Left renal pelvis (tissue), 4 donors: ENCODE measurements around the gene BORCS6. TPM values are rescaled to one million over a fixed set of nuclear protein-coding genes. Genes with fewer than 3 reads are reported as not detected.
A peak's percentile ranks its signal among the peaks of the same experiment; 100 is the strongest.
"Not testable (repeated sequence)": the region's sequence is repeated elsewhere in the genome, so short reads cannot be mapped to it uniquely, and the experiment has no call there.

ENCODE experiments used
- DNase-seq, 4 donors: peaks; one replicate each; pipeline ENCODE4 v3.0.0-alpha.2; 2013; ENCODE audit warnings: low read depth in 4 of 4, low spot score in 3 of 4
- polyA plus RNA-seq, 4 donors: library from polyadenylated mRNA; unstranded; fragments of 120-200 nt; gene quantifications; one replicate each; pipeline ENCODE4 v1.2.1, GENCODE V29; 2013; ENCODE audit not compliant: insufficient read length in 4 of 4

Gene BORCS6
- polyA plus RNA-seq, result 1 to 10 TPM; 3.0 to 5.0 (median 3.6) TPM

DNA sequence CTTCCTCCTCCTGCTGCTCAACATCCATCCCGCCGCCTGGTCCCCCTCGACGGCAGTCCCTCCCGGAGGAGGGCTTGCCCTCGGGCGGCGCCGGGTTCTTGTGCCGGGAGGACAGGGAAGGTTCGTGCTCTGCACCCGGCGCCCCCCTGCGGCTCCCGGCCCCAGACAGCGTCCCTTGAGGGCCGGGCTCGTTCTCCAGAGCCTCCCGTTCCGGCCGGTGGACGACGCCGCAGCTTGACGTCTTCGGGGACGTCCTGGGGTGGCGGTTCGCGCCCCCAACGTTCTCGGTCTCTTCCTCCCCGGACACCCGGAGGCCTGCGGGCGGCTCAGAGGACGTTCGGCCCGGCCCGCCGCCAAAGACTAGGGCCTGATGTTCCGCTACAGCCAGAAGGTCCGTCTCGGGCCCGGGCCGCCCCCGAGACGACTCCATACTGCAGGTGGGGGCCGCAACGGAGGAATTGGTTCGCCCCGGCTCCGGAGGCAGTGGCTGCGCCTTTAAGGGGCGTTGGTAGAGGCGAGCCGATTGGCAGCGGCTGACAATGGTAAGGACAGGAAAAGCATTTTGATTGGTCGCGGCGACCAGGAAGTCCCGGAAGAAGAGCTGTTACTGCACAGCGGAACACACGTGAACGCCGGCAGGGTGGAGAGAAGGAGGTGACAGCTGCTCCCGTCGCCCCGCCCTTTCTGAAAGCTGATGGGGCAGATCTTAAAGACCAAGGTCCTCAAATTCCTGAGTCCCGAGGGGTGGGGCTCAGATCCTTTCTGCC lies at the start of gene BORCS6:
TSS of gene BORCS6 (minus strand) at position 470 of the 767 bp plus-strand sequence. CDS start at position 430, 40 bp downstream.
- DNase-seq, result peak in 3 of 4 donors; percentile 86 to 93 (median 87)

DNA sequence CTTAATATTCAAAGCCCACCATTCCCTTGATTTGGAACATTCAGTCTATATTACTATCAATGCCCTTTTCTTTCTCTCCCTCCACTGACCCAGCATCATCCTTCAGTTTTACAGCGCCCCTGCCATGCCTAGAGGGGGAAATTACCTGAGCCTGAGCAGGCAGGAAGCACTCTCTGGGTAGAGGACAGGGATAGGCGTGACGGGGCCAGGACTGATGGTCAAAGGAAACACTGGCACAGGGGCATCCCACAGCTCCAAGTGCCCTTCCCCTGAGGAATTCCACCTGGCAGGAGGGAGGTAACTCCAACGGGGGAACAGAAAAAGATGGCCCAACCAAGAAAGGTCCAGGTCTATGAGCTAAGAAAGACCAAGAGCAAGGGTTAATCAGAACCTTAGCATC lies 47.9 kb upstream of the BORCS6 start:
- DNase-seq, result no peak

DNA sequence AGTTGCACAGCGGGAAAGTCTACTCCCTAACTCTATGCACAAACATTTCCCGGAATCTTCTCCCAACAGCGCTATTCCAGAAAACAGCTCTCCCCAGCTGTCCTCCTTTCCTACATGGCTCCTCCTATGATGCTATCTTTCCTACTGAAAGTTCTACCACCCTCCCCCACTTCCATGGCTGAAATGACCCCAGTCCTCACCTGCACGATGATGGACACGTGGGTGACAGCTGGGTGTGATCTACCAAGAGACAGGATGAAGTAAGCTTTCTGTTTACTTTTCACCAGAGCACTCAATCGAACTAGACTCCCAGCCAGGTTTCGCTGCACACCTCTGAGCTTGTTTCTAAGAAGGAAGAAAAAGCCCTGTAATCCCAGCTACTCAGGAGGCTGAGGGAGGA lies 47.2 kb upstream of the BORCS6 start:
- no peak for DNase-seq

GRCh38 chr17:8235676-8236075 lies 45.7 kb upstream of the BORCS6 start:
- DNase-seq, result no peak

DNA sequence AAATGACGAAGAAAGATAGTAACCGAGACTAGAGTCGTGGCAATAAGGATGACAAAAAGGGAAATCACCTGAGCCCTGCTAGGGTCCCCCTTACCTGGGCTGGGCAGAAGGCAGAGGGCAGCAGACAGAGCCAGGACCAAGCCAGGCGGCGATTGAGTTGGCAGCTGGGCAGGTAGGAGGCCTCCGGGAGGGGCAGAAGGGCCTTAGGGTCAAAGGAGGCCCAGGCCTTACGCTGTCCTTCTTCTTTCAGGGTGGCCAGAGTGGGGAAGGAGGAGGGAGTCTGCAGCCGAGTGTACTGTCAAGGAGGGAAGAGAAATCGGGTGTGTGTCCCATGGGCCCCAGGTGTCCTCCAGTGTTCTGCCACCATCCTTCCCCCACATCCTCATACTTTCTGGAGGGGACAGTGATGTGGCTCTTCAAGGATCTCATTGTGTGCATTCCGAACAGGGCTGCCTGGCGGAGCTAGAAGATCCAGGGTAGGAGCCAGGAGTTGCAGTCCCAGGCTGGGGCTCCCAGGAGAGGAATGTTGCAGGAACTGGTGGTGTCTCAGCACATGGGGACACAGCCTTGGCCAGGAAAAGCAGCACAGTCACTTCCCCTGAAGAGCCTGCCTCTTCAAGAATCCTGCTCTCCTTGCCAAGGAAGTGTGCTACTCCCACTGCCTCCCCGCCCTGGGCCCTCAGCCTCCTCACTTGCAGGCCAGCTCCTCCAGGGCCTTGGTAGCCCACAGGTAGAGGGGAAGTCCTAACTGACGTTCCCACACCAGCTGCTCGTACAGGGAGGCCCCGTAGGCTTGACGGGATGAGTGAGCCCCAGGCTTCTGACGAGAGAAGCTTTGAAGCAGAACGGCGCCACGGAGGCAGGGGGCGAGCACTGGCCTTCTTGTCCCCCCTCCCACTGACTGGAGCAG lies 44.6 kb upstream of the BORCS6 start:
- DNase-seq, result no peak

DNA sequence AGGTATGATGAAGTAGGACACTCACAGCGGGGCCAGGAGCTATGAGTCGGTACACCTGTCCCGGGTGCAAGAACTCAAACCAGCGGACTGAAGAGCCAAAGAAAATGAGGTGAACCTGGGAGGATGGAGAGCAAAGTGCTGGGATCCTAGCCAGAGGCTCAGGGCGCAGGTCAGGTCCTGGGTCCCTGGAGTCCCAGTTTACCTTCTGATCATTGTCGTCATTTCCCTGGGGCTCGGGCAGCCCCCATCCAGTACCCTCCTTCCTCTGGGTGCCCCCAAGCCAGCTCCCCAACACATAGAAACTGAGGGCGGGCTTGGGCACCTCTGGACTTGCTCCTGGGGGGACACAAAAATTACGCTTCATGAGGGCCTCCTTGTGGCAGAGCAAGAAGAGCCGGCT lies 41.7 kb upstream of the BORCS6 start:
- no peak for DNase-seq

DNA sequence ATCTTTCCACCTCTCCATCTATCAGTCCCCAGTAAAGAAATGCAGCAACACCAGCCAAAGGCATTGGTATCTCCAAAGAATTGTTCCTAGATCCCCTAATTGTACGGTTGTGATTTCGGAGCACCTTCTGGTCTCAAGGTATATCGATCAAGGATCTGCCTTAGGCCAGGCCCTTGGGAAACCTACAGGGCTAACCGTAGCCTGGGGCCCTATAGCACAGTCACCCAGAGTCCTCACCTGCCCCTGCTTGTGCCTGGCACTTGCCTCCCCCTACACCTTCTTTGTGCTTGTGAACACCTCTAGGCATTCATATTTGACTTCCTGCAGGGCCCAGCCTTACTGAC lies 37.2 kb upstream of the BORCS6 start:
- no peak for DNase-seq

DNA sequence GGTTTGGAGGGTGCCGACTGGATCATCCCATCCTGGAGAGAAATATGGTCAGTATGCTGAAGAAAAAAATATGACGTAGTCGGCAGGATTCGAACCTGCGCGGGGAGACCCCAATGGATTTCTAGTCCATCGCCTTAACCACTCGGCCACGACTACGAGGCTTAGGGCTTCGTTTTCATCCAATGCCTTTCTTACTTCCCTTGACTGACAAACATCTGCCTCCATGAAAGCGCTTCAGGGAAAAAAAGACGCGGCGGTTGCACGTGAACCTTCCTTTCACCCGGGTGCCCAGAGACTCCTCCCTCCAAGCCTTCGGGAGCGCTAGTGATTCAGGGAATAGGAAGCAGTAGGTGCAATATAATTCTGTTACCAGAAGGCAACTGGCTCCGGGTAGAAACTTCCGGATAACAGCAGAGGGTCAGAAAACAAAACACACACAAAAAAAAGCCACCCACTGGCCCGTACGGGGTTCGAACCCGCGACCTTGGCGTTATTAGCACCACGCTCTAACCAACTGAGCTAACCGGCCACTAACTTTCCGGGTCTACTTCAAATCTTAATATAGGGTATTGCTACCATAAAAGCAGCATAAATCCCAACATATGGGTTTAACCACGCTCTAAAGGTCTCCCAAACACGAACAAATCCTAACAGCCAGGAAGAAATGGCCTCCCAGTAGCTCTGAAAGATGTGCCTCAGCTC lies 36.7 kb upstream of the BORCS6 start:
- peak in 3 of 4 donors; percentile 84 to 87 (median 86) for DNase-seq

DNA sequence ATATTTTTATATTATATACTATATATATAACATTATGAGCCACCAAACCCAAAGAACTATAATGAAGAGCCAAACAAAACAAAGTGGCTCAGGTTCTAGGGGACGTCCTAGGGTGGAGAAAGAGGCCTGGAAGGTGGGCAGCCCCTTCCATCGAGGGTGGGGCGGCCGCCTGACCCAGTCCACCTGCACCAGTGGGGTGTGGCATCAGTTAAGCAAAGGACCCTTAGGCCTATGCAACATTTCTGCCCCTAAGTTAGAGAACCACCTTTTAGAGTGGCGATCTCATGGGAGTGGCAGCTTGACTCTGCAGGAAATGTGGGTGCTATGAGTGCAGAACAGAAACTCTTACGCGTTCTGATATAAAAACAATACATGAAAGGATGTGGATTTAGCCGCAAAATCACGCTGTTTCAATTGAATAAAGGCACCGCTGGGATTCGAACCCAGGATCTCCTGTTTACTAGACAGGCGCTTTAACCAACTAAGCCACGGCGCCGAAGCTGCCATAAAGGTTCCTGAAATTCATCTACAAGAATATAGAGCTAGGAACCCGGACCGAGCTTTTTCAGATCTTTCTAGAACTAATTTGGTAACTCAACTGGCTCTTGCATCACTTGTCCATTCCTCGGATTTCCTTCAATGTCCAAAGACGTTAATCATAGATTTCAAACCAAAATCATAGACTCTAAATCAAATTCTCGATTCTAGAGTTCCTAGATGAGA lies 36.0 kb upstream of the BORCS6 start:
- DNase-seq, result no peak

GRCh38 chr17:8224891-8225812 lies 35.2 kb upstream of the BORCS6 start:
- DNase-seq, result no peak

GRCh38 chr17:8223356-8224126 lies 33.6 kb upstream of the BORCS6 start:
- peak in 1 of 4 donors; percentile 50 for DNase-seq

DNA sequence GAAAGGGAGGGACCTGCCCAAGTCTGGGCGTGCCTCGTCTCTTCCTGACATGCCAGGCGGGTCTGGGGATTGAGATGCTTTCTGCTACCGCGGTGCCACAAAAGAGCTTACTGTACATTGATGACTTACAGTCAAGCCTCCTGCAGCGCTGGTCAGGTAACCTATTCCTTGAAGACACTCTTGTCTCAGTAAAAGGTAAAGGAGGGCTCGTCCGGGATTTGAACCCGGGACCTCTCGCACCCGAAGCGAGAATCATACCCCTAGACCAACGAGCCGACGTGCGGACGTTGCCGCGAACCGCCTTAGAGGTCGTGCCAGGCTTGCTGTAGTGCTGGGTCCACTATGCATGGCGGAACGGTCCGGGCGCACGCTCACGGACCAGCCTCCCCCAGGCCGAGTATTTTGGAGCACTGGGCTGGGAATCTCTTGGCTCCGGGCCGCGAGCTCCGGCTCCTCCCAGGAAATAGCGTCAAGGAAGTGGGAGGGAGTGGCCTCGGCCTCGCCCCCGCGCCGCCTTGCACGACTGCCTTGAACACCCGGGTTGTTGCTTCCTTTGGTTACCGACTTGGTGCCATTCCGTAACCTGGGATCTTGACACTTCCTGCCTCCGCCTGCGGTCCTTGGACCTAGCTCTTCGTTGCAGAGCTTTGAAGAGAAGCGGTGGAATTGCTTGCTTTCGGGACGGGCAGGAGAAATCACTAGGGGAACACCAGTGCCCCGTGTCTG lies 32.8 kb upstream of the BORCS6 start:
- DNase-seq, result peak; percentile 75 to 85 (median 78)

- DNase-seq, result no peak
Measured at GRCh38 chr17:8222380-8222629, 32.3 kb upstream of the BORCS6 start.

DNA sequence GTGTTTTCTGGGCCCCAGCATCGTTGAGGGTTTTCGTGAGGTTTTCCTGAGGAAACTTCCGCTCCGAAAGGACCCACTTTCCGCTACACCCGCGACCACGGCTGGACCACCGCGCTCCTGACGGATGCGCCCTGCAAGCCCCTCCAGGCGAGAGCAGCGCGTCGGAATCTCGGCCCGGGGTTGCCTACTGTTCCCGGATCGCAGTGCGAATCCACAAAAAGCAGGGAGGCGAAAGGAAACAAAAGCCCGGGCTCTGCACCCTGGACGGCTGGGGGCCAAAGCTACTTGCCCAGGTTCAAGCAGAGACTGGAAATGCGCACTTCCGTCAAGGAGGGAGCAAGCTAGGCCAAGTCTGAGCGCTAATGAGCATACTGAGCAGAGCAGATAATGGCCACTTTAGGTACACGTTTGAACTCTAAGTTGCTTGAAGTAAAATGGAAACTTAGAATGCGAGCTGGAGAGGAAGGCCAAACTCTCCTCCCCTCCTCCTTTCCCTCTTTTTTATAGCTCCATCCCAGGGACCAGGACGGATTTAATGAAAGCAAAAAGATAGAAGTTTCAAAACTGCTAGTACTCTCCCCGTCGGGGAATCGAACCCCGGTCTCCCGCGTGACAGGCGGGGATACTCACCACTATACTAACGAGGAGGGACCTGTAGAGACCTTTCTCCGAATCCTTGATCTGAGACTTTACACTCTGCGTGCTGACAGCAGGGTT lies 31.8 kb upstream of the BORCS6 start:
- DNase-seq, result peak; percentile 86 to 91 (median 90)

DNA sequence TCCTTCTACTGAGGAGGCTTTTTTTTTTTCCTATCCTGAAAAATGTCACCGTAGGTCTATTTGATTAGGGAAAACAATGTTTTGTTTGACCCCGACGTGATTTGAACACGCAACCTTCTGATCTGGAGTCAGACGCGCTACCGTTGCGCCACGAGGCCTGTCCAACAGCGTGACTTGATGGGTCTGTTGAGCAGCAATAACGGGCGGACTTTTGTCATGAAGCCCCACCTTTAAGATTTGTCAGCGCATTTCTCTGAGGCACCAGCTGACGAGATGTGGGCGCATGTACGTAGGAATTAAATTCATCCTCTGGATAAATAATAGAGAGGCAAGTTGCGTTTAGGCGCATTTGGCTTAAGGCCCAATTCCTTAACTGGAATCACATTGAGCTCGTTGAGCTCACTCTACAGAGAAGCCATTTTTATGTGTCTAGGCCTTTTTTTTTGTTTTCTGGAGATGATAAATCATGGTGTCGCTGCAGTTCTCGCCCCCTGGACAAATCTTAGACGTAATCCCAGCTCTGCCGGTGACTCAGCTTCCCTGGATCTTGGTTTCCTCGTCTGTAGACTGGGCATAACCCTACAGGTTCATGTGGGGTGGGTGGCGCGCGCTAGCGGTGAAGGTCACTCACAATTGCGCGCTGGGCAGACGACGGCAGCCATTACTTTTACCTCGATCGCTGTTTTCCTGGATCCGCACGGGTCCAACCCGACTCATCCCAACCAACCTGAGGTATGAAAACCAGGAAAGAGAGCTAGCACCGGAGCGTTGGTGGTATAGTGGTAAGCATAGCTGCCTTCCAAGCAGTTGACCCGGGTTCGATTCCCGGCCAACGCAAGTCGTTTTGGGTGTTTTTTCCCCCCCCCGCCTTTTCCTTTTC lies 31.0 kb upstream of the BORCS6 start:
- peak; percentile 92 to 97 (median 96) for DNase-seq

DNA sequence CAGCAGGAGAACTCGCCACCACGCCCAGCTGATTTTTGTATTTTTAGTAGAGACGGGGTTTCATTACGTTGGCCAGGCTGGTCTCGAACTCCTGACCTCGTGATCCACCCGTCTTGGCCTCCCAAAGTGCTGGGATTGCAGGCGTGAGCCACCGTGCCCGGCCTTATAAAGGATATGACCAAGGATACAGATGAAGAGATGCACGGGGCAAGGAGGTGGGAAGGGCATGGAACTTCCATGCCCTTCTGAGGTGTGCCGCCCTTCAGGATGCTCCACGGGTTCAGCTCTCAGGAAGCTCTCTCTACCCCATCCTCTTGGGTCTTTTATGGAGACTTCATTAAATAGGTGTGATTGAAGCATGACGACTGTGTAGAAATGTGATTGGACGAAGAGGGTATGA lies 24.0 kb upstream of the BORCS6 start:
- DNase-seq, result not testable (repeated sequence)
